H1 (cell line): ENCODE results near the gene C5orf22. TPM values are rescaled to one million over a fixed set of nuclear protein-coding genes. Genes with fewer than 3 reads are reported as not detected.

Source experiments
- CTCF ChIA-PET: fragments of 300-600 bp; sonication (Branson Sonifier 250); formaldehyde crosslinking; loops from one replicate; lab custom pipeline; 2021; ENCODE audit not compliant: partially characterized antibody; lab: Charles Lee
- POLR2A ChIA-PET: fragments of 300-600 bp; sonication (Branson Sonifier 250); formaldehyde crosslinking; loops from one replicate; lab custom pipeline; 2021; ENCODE audit warnings: inconsistent platforms; ENCODE audit not compliant: partially characterized antibody; lab: Charles Lee
- DNase-seq, 2 experiments: peaks; one replicate each; pipeline versions ENCODE4 v3.0.0 to v3.0.0-alpha.2; 2010 to 2022; ENCODE audit warnings: low spot score in 2 of 2, low read depth in 1 of 2, mixed read lengths in 1 of 2
- FAIRE-seq: peaks from 2 replicates; lab custom pipeline; 2011; peaks lifted over from hg19 to GRCh38; lab: Jason Lieb, UNC
- H2AFZ ChIP-seq: 2 replicates; pipeline ENCODE4 v1.8.1; 2012; ENCODE audit warnings: low read length, inconsistent platforms
- H2AK5ac ChIP-seq: 2 replicates; pipeline ENCODE4 v1.6.1; 2013; ENCODE audit warnings: low read depth, low read length
- H2BK120ac ChIP-seq: replicated peaks from 2 replicates; pipeline ENCODE3; 2013; ENCODE audit warnings: low read depth, low read length, inconsistent platforms
- H2BK12ac ChIP-seq: 2 replicates; pipeline ENCODE4 v1.6.1; 2013; ENCODE audit warnings: low read depth, low read length
- H2BK15ac ChIP-seq: 2 replicates; pipeline ENCODE4 v1.6.1; 2013; ENCODE audit warnings: low read length
- H2BK20ac ChIP-seq: 2 replicates; pipeline ENCODE4 v1.6.1; 2013; ENCODE audit warnings: low read length
- H2BK5ac ChIP-seq: 2 replicates; pipeline ENCODE4 v1.6.1; 2013; ENCODE audit warnings: low read depth, low read length
- H3K14ac ChIP-seq: 2 replicates; pipeline ENCODE4 v1.6.1; 2013; ENCODE audit warnings: inconsistent platforms; ENCODE audit not compliant: insufficient read length
- H3K18ac ChIP-seq: 2 replicates; pipeline ENCODE4 v1.6.1; 2013; ENCODE audit warnings: low read length; ENCODE audit errors: extremely low read depth
- H3K23ac ChIP-seq: 2 replicates; pipeline ENCODE4 v1.6.1; 2013; ENCODE audit warnings: inconsistent platforms; ENCODE audit not compliant: insufficient read length
- H3K23me2 ChIP-seq: 2 replicates; pipeline ENCODE4 v1.6.1; 2013; ENCODE audit warnings: low read depth, low read length
- H3K27ac ChIP-seq: 2 replicates; pipeline ENCODE4 v1.6.1; 2011; ENCODE audit warnings: low read depth, low read length, inconsistent platforms
- H3K27me3 ChIP-seq, 4 experiments: replicated peaks in 1 of 4; 1 replicate in 1 of 4; 2 replicates in 3 of 4; pipeline versions ENCODE4 v1.6.1 to v1.8.1; 2011 to 2013; ENCODE audit warnings: low read length in 3 of 4, mild to moderate bottlenecking in 3 of 4, inconsistent platforms in 2 of 4, mixed read lengths in 2 of 4, moderate library complexity in 1 of 4; ENCODE audit not compliant: control insufficient read depth in 3 of 4, insufficient read depth in 3 of 4; ENCODE audit errors: extremely low read depth in 1 of 4
- H3K36me3 ChIP-seq, 4 experiments: 2 replicates each; pipeline versions ENCODE4 v1.6.1 to v1.8.1; 2011 to 2013; ENCODE audit warnings: mild to moderate bottlenecking in 4 of 4, low read length in 3 of 4, moderate library complexity in 2 of 4, control low read depth in 1 of 4, inconsistent platforms in 1 of 4; ENCODE audit not compliant: insufficient read depth in 4 of 4, control insufficient read depth in 2 of 4
- H3K4ac ChIP-seq: replicated peaks from 2 replicates; pipeline ENCODE3; 2013; ENCODE audit warnings: low read length, low read depth, mixed read lengths, inconsistent platforms; ENCODE audit not compliant: insufficient read length
- H3K4me1 ChIP-seq, 4 experiments: replicated peaks in 1 of 4; 1 replicate in 1 of 4; 2 replicates in 3 of 4; pipeline versions ENCODE4 v1.6.1 to v1.8.1; 2011 to 2013; ENCODE audit warnings: low read length in 3 of 4, inconsistent platforms in 2 of 4, mixed read lengths in 1 of 4; ENCODE audit not compliant: insufficient read depth in 4 of 4, control insufficient read depth in 3 of 4
- H3K4me2 ChIP-seq, 2 experiments: 2 replicates each; pipeline versions ENCODE4 v1.6.1 to v1.8.1; 2011 to 2013; ENCODE audit warnings: low read depth in 2 of 2, low read length in 2 of 2, control low read depth in 1 of 2, inconsistent platforms in 1 of 2, mild to moderate bottlenecking in 1 of 2; ENCODE audit not compliant: insufficient read depth in 1 of 2
- H3K4me3 ChIP-seq, 4 experiments: fragments of 200-600, 300-600 bp in 1 of 4; sonication (generic), shearing (Covaris generic), sonication (Bioruptor Twin) in 1 of 4; 2 replicates each; pipeline versions ENCODE4 v1.5.1 to v1.8.1; 2011 to 2016; ENCODE audit warnings: low read length in 4 of 4, low read depth in 3 of 4, control low read depth in 2 of 4, inconsistent platforms in 2 of 4, mild to moderate bottlenecking in 2 of 4, mixed read lengths in 1 of 4, moderate library complexity in 1 of 4; ENCODE audit not compliant: insufficient read depth in 2 of 4; ENCODE audit errors: extremely low read depth in 1 of 4
- H3K56ac ChIP-seq: replicated peaks from 2 replicates; pipeline ENCODE3; 2013; ENCODE audit warnings: low read depth, mild to moderate bottlenecking, mixed read lengths, low read length, inconsistent platforms; ENCODE audit not compliant: insufficient read length
- H3K79me1 ChIP-seq: 2 replicates; pipeline ENCODE4 v1.6.1; 2013; ENCODE audit warnings: low read depth, low read length, control low read depth
- H3K79me2 ChIP-seq, 2 experiments: 2 replicates each; pipeline versions ENCODE4 v1.6.1 to v1.8.1; 2012 to 2013; ENCODE audit warnings: low read length in 2 of 2, mild to moderate bottlenecking in 2 of 2, inconsistent platforms in 1 of 2; ENCODE audit not compliant: insufficient read depth in 2 of 2, control insufficient read depth in 1 of 2
- H3K9ac ChIP-seq, 4 experiments: replicated peaks in 1 of 4; 1 replicate in 1 of 4; 2 replicates in 3 of 4; pipeline versions ENCODE4 v1.6.1 to v1.8.1; 2011 to 2013; ENCODE audit warnings: low read depth in 3 of 4, low read length in 3 of 4, control low read depth in 2 of 4, mild to moderate bottlenecking in 2 of 4, moderate library complexity in 2 of 4, inconsistent platforms in 1 of 4; ENCODE audit errors: extremely low read depth in 1 of 4
- H3K9me3 ChIP-seq, 2 experiments: 2 replicates each; pipeline versions ENCODE4 v1.6.1 to v1.8.1; 2012 to 2013; ENCODE audit warnings: mild to moderate bottlenecking in 2 of 2, moderate library complexity in 2 of 2, control low read depth in 1 of 2, inconsistent platforms in 1 of 2, low read depth in 1 of 2, low read length in 1 of 2, mixed read lengths in 1 of 2; ENCODE audit not compliant: insufficient read depth in 2 of 2
- H4K20me1 ChIP-seq, 2 experiments: replicated peaks in 1 of 2; 2 replicates each; pipeline versions ENCODE3 to v1.8.1; 2011 to 2013; ENCODE audit warnings: inconsistent platforms in 2 of 2, low read length in 2 of 2, mild to moderate bottlenecking in 1 of 2; ENCODE audit not compliant: insufficient read depth in 2 of 2, control insufficient read depth in 1 of 2
- H4K5ac ChIP-seq: 2 replicates; pipeline ENCODE4 v1.6.1; 2013; ENCODE audit warnings: low read length, low read depth, mixed read lengths, inconsistent platforms; ENCODE audit not compliant: insufficient read length
- H4K8ac ChIP-seq: 2 replicates; pipeline ENCODE4 v1.8.0; 2013; ENCODE audit warnings: mild to moderate bottlenecking, moderate library complexity, low read length, inconsistent platforms; ENCODE audit not compliant: insufficient read depth; ENCODE audit errors: extremely low read depth
- H4K91ac ChIP-seq: replicated peaks from 2 replicates; pipeline ENCODE3; 2013; ENCODE audit warnings: low read length, mixed read lengths, inconsistent platforms; ENCODE audit not compliant: insufficient read length
- POLR2AphosphoS5 ChIP-seq: IDR thresholded peaks from 2 replicates; pipeline ENCODE4 v1.6.1; 2011; ENCODE audit warnings: low read depth, low read length
- RXRA ChIP-seq: IDR thresholded peaks from 2 replicates; pipeline ENCODE4 v1.6.1; 2011; ENCODE audit warnings: low read depth, mild to moderate bottlenecking, low read length, moderate library complexity; ENCODE audit not compliant: insufficient read depth
- SAP30 ChIP-seq: fragments of 300-600 bp; sonication (generic); IDR thresholded peaks from 2 replicates; pipeline ENCODE4 v1.7.1; 2012; ENCODE audit warnings: low read length, moderate library complexity, mild to moderate bottlenecking, inconsistent platforms; ENCODE audit not compliant: insufficient read depth, insufficient replicate concordance
- WGBS, 2 experiments: shearing (Covaris generic) in 1 of 2; methylation state at CpG; one replicate each; pipeline versions ENCODE4 v1.1.6 to v1.1.7; 2013 to 2015; ENCODE audit warnings: low lambda C conversion rate in 2 of 2, mixed read lengths in 2 of 2, inconsistent platforms in 1 of 2, low coverage in 1 of 2, missing lambda C conversion rate in 1 of 2; ENCODE audit not compliant: insufficient replicate concordance in 2 of 2, insufficient coverage in 1 of 2, insufficient read length in 1 of 2; ENCODE audit errors: extremely low coverage in 1 of 2, missing lambda C conversion rate in 1 of 2; 5-methylcytosine and 5-hydroxymethylcytosine counted together
- polyA plus RNA-seq, 7 experiments: library from polyadenylated mRNA; depleted of rRNA in 3 of 7; stranded (reverse) in 5 of 7; unstranded in 2 of 7; fragments of >200 nt in 5 of 7; fragments of 200-250 nt in 2 of 7; gene quantifications; 1 replicate in 5 of 7; 2 replicates in 1 of 7; 4 replicates in 1 of 7; pipeline versions ENCODE4 v1.2.1 to v1.2.3, GENCODE V29; 2011 to 2013; ENCODE audit warnings: missing spikeins in 2 of 7, mixed read lengths in 2 of 7
- total RNA-seq: library from RNA; stranded (reverse); fragmentation: NEBNext Ultra II Directional; extraction: Animal tissue kit (Norgen Biotek cat#: 25700); gene quantifications from 2 replicates; pipeline ENCODE4 v1.2.1, GENCODE V29; 2021

Gene C5orf22
- total and polyA plus RNA-seq, 2 of the 8 experiments (the other 6 are each of a cell fraction or from before 2014, with no cell fraction given): 19.6 to 36.2 TPM

DNA sequence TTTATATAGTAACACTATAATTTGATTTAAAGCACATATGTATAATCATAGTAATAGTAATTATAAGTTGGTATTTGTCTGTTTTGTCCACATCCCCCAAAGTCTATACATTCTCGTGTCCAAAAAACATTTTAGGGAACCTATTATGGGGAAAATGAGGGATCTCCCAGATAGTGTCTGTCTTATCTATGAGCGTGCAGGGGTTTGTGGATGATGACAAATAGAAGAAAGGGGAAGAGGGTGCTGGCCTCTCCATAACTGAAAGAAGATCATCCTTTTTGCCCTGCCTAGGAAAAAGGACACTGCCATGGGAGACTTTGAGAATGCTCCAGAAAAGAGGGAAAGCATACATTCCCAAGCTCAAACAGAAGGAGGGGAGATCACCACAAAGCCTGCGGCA lies 45.3 kb downstream of the C5orf22 start:
- ChIA-PET CTCF (no interaction called here), POLR2A (no interaction called here)
- no peak overlapping the region for H2BK20ac ChIP-seq
- no peak overlapping the region for H3K14ac ChIP-seq
- no peak overlapping the region for H4K5ac ChIP-seq
- no peaks in the 10 kb centered on the region for H3K9me3 ChIP-seq
- H3K56ac ChIP-seq: no peak overlapping the region
- H2BK120ac ChIP-seq: no peak overlapping the region
- no peaks in the 10 kb centered on the region; a peak in 1 of 7 replicates for H3K4me1 ChIP-seq
- H2AFZ ChIP-seq: no peak overlapping the region
- no peaks in the 10 kb centered on the region for H3K79me2 ChIP-seq
- H3K23ac ChIP-seq: no peak overlapping the region
- no peak overlapping the region for H3K27ac ChIP-seq
- no peak overlapping the region for H4K91ac ChIP-seq
- no peaks in the 10 kb centered on the region for H4K20me1 ChIP-seq
- no peak overlapping the region for H2BK5ac ChIP-seq
- H3K79me1 ChIP-seq: no peaks in the 10 kb centered on the region
- H3K4me3 ChIP-seq: no peak overlapping the region
- no peak overlapping the region for H2BK15ac ChIP-seq
- H3K18ac ChIP-seq: no peak overlapping the region
- DNase-seq (no peak), FAIRE-seq (no peak)
- WGBS, 2 experiments: 88% methylated on average over 3 of the region's 3 CpGs; no CpG with 5 or more reads in 1 of the 2 experiments
- H3K4ac ChIP-seq: no peak overlapping the region
- peaks cover 0 to 1% (median 0%) of the 10 kb centered on the region in 4 experiments; a peak in 1 of 7 replicates for H3K27me3 ChIP-seq
- H3K23me2 ChIP-seq: no peaks in the 10 kb centered on the region
- no peak overlapping the region for H2BK12ac ChIP-seq
- no peaks in the 10 kb centered on the region for H3K36me3 ChIP-seq
- no peak overlapping the region for H4K8ac ChIP-seq
- no peak overlapping the region for H2AK5ac ChIP-seq
- H3K9ac ChIP-seq: no peak overlapping the region
- no peak overlapping the region for H3K4me2 ChIP-seq
- TF ChIP-seq SAP30: no peak
- no peak for TF ChIP-seq POLR2AphosphoS5
- TF ChIP-seq RXRA: no peak
